Heart left ventricle (tissue), 13 donors: Measurements from ENCODE around the gene AASDHPPT.

Experiments used
- POLR2A ChIP-seq, 2 donors: fragments of 450-650 bp; IDR thresholded peaks; one replicate each; pipeline ENCODE4 v1.6.1; 2017; ENCODE audit warnings: antibody characterized with exemption in 2 of 2, mild to moderate bottlenecking in 2 of 2, moderate library complexity in 2 of 2
- TF ChIP-seq, protein P1 (sequence below), 12 donors: fragments of 200-600 bp; sonication (generic) in 4 of 12; IDR thresholded peaks; one replicate each; pipeline versions ENCODE4 v1.5.0 to v1.8.0; 2018 to 2022; ENCODE audit warnings: antibody characterized with exemption in 12 of 12, mild to moderate bottlenecking in 5 of 12
- donor health status: ischemic (EF 13 %, LVEDD 7.1; RV severe dilation, severe dysfunction).
- donor health status: DM: no; HTN: yes; CAD: no.
- donor health status: DM: no; HTN: no; CAD: no.
- donor health status: ischemic (EF 25% LVEDD 6.9; RV normal size, moderate dysfunction).
- donor health status: ischemic (EF 25% LVEDD 5.7; RV mildly dilated, moderate dysfunction).
- donor health status: ischemic (EF 35%, LVEDD 5.7; RV mildly dilated, moderate dysfunction).
- donor health status: nonischemic (EF 11% LVEDD 7.7; RV severe dilation, severe dysfunction).
- donor health status: DM: yes; HTN: yes; CAD: no.
- donor health status: PGD.
- donor health status: ischemic (EF 29% LVEDD 5.4; RV normal size, mild dysfunction).
- donor health status: nonischemic (EF 23%, LVEDD 6.1; RV moderate dilation, normal function).

DNA sequence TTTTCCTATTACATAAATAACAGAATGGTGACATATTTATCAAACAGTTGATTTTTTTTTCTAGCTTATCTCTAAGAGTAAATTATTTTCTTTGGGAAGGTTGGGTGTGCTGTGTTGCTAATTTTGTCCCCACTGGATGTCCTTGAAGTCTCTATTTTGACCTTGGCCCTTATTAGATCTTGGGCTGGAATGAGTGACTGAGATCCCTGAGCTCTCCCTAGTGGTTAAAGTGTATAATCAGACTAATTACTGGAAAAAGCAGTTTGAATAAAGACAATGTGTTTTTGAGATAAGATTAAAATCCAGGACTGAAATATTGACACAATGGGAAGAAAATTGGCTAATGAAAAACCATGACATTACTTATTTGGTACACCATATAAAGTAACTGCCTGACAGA lies 56.1 kb downstream of the AASDHPPT start:
- TF ChIP-seq, protein P1, sequence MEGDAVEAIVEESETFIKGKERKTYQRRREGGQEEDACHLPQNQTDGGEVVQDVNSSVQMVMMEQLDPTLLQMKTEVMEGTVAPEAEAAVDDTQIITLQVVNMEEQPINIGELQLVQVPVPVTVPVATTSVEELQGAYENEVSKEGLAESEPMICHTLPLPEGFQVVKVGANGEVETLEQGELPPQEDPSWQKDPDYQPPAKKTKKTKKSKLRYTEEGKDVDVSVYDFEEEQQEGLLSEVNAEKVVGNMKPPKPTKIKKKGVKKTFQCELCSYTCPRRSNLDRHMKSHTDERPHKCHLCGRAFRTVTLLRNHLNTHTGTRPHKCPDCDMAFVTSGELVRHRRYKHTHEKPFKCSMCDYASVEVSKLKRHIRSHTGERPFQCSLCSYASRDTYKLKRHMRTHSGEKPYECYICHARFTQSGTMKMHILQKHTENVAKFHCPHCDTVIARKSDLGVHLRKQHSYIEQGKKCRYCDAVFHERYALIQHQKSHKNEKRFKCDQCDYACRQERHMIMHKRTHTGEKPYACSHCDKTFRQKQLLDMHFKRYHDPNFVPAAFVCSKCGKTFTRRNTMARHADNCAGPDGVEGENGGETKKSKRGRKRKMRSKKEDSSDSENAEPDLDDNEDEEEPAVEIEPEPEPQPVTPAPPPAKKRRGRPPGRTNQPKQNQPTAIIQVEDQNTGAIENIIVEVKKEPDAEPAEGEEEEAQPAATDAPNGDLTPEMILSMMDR (IDR thresholded peaks at IDR 0.05) = no peak
- TF ChIP-seq POLR2A (IDR thresholded peaks at IDR 0.05) = no peak
